Measurements from ENCODE around the gene ATP6V0B.

Gene ATP6V0B

GRCh38 chr1:44008259-44008658, 33.5 kb downstream of the ATP6V0B start:
- no peak for DNase-seq

- DNase-seq, result no peak
These were observed 36.2 kb downstream of the ATP6V0B start for GRCh38 chr1:44010935-44011471.

GRCh38 chr1:44012404-44012803, 37.6 kb downstream of the ATP6V0B start:
- DNase-seq, result no peak

GRCh38 chr1:44012941-44013609, 38.3 kb downstream of the ATP6V0B start:
- no peak for DNase-seq

GRCh38 chr1:44013949-44014348, 39.2 kb downstream of the ATP6V0B start:
- DNase-seq, result no peak

GRCh38 chr1:44014365-44015104, 39.8 kb downstream of the ATP6V0B start:
- no peak for DNase-seq

- DNase-seq, result no peak
These were observed 40.4 kb downstream of the ATP6V0B start for GRCh38 chr1:44015206-44015605.

- no peak for DNase-seq
These were observed 41.5 kb downstream of the ATP6V0B start for GRCh38 chr1:44016041-44016889.

- no peak for DNase-seq
These were observed 42.2 kb downstream of the ATP6V0B start for GRCh38 chr1:44016890-44017400.

- DNase-seq, result no peak
These were observed 44.7 kb downstream of the ATP6V0B start for GRCh38 chr1:44019466-44019948.

- DNase-seq, result no peak
These were observed 45.7 kb downstream of the ATP6V0B start for GRCh38 chr1:44020464-44020863.

GRCh38 chr1:44021156-44021555, 46.4 kb downstream of the ATP6V0B start:
- no peak for DNase-seq

GRCh38 chr1:44021581-44022321, 47.0 kb downstream of the ATP6V0B start:
- no peak for DNase-seq

GRCh38 chr1:44024031-44024902, 49.5 kb downstream of the ATP6V0B start:
- no peak for DNase-seq

GRCh38 chr1:44024903-44025525, 50.3 kb downstream of the ATP6V0B start:
- DNase-seq, result no peak

GRCh38 chr1:44025816-44026215, 51.1 kb downstream of the ATP6V0B start:
- DNase-seq, result no peak

- DNase-seq, result no peak
These were observed 52.6 kb downstream of the ATP6V0B start for GRCh38 chr1:44027320-44027719.

All from central memory CD4-positive, alpha-beta T cell (primary cell).